Measurements from ENCODE around the gene RNF39. TPM values are rescaled to one million over a fixed set of nuclear protein-coding genes. Genes with fewer than 3 reads are reported as not detected.

The RNF39 gene
- total RNA-seq, 1 donor, result not detected

DNA sequence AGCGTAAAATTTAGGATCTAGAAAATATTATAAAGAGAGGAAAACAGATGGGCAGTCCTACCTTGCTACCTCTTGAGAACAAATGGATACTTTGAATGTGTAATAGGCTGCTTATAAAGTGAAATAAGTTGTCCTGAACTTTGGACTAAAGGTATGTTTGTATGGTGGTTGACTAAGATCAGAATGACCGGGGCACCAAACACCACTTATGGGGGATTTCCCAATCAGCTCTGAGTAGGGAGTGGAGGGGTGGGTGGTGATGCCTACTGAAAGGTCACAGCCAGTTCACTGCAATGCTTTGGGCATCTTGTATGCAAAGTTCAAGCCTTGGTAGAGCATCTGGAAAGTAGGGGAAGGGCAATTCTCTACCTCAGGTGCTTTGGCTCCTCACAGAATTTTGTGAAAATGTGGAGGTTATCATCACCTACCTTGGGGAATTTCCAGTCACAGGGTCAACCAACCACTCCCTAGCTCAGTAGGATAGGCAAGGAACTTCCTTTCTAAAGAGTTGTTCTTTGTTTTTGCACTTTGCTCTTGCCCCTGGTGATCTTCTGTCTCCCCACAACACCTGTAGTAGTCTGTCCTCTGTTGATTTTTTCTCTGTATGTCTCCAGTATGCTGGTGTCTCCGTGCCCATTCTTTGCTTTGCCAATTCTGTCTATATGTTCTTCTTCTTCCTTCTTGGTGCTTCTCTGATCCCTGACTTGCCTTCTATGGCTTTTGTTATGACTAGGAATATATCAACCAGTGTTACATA lies 37.6 kb upstream of the RNF39 start, which contains the start of gene TRIM31:
TRIM31 (minus strand) TSS at position 88 of the 757 bp plus-strand sequence. CDS start 285 bp downstream, outside the sequence.
- H3K4me3 ChIP-seq (ENCODE audit: low read depth, low read length), result no peak within 1 kb of the TSS
- no peak for DNase-seq (ENCODE audit: low read depth)
- TF ChIP-seq, protein P1, sequence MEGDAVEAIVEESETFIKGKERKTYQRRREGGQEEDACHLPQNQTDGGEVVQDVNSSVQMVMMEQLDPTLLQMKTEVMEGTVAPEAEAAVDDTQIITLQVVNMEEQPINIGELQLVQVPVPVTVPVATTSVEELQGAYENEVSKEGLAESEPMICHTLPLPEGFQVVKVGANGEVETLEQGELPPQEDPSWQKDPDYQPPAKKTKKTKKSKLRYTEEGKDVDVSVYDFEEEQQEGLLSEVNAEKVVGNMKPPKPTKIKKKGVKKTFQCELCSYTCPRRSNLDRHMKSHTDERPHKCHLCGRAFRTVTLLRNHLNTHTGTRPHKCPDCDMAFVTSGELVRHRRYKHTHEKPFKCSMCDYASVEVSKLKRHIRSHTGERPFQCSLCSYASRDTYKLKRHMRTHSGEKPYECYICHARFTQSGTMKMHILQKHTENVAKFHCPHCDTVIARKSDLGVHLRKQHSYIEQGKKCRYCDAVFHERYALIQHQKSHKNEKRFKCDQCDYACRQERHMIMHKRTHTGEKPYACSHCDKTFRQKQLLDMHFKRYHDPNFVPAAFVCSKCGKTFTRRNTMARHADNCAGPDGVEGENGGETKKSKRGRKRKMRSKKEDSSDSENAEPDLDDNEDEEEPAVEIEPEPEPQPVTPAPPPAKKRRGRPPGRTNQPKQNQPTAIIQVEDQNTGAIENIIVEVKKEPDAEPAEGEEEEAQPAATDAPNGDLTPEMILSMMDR (IDR thresholded peaks at IDR 0.05; ENCODE audit: insufficient read depth, low read depth, low read length), result no peak

DNA sequence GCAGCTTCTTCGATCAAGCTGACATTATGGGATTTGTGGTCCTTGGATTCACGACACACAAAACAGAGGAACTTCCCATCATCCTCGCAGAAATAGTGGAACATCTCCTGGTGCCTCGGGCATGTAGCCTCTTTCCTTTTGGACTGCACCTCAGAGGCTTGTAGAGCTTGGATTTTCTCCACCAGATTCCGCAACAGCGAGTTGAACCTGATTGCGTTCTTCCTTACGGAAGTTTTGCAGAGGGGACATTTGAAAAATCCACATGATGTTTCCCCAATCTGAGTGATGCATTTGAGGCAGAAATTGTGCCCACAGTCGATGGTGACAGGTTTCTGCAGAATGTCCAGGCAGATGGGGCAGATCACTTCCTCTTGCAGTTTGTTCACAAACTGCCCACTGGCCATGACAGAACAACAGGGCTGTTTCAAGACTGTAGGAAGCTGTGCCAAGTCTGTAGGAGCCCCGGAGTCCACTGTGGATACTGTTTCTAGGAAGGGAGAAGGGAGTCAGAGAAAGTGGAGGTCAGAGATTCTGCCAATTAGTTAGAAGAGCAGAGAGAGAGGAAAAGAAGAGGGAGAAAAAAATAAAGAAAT lies 36.9 kb upstream of the RNF39 start:
- no peak overlapping the region for H3K4me3 ChIP-seq (ENCODE audit: low read depth, low read length)
- TF ChIP-seq, protein P1 (IDR thresholded peaks at IDR 0.05; ENCODE audit: insufficient read depth, low read depth, low read length), result no peak
- DNase-seq (ENCODE audit: low read depth), result no peak

DNA sequence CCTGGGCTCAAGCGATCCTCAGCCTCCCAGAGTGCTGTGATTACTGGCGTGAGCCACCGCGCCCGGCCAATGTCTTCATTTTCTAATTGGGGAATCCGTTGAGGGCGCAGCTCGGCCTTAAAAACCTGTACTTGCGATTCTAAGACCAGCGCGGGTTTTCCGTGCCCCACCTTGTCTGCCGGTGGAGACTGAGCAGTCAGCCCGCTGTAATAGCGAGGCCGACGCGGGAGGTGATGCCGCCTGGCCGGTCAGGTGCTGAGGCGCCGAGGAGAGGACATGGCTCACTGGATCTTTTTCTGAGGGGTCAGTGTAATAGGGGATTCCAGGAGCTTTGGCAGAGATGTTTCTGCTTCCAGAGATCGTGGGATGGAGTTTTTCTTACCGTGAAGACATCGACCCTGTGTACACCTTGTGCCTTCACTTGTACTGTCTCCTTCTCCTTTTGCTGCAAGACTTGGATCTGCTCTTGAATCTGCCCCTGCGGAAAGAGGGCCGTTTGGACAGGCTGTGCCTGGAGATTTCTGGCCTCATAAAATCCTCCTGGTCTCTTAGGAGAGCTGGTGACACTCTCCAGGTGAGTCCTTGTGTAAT lies 35.8 kb upstream of the RNF39 start:
- H3K4me3 ChIP-seq (ENCODE audit: low read depth, low read length), result no peak overlapping the region
- DNase-seq (ENCODE audit: low read depth), result no peak
- TF ChIP-seq, protein P1 (IDR thresholded peaks at IDR 0.05; ENCODE audit: insufficient read depth, low read depth, low read length), result no peak

DNA sequence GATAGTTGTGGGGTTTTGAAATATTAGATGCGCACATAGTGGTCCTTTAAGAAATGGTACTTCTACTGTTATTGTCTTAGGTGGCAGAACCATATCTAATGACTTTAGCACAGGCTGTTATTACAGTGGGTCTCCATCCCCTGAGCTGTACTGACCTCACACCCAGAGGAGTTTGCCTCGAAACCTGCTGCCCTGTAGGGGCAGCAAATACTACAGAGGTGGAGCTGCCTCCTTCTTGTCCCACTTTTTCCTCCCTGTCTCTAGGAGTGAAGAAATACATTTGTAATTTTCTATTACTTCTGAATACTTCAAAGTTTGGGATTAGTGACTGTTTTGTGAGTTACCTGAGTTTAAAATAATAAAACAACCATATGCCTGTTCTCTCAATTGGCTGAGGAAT lies 29.1 kb upstream of the RNF39 start:
- no peak overlapping the region for H3K4me3 ChIP-seq (ENCODE audit: low read depth, low read length)
- TF ChIP-seq, protein P1 (IDR thresholded peaks at IDR 0.05; ENCODE audit: insufficient read depth, low read depth, low read length), result no peak
- DNase-seq (ENCODE audit: low read depth), result no peak

DNA sequence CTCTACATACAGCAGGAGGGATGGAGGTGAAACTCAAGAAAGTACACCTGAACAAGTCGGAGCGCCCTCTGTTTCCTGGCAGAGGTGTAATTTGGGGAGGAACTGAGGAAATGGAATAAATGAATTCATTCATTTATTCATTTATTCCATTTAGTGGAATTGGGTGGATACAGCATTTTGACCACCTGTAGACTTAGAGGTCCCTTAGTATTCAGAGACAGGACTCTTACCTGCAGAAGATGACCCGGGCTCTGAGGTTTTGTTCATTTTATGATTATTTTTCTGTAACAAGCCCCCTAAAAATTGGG lies 28.3 kb upstream of the RNF39 start:
- TF ChIP-seq, protein P1 (IDR thresholded peaks at IDR 0.05; ENCODE audit: insufficient read depth, low read depth, low read length), result no peak
- no peak for DNase-seq (ENCODE audit: low read depth)
- H3K4me3 ChIP-seq (ENCODE audit: low read depth, low read length), result no peak overlapping the region

DNA sequence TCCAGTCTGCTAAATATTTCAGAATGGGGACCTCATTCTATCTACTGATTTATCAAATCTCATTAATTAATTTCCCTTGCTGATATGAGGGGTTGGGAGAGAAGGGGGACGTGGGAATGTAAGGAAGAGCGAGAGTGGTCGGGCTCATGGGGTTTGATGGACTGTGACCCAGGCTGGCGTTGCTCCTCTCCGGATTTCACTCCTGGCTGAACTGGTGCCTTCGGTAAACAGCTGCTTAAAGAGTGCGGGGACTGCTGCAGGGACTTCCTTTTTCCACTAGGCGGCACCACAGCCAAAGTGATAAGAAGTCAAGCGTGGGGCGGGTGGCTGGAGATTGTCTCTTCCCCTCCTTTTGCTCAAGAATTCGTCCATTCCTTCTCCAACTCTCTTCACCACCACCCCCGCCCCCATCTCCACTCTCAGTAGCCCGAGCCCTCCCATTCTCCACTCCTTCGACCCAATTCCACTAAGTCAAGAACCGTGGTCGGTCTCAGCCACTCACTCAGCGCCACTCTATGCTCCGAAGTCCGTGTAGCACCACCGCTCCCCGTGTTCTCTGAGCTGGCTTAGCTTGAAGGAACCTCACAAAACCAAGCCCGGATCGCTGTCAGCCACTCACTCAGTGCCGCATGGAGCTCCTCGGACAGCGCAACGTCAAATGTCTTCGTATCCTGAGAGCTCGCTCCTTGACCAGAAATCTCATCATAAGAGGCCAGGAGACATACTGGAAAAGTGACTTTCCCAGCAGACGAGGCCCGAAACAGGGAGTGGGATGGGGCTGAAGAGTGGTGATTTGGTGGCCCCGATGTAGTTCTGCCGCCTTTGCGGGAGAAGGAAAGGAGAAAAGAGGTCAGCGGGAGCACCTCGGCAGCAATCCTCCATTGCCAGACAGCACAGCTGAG lies 27.7 kb upstream of the RNF39 start:
- TF ChIP-seq, protein P1 (IDR thresholded peaks at IDR 0.05; ENCODE audit: insufficient read depth, low read depth, low read length), result peak; percentile 98
- peak overlapping the region; percentile 50 for H3K4me3 ChIP-seq (ENCODE audit: low read depth, low read length)
- peak; percentile 92 for DNase-seq (ENCODE audit: low read depth)

Measured in fibroblast of villous mesenchyme (primary cell).